HG02943 (cell line): ENCODE data around the gene ANGPT4.

ENCODE experiments used
- ATAC-seq: cut with Tn5 transposase; IDR thresholded peaks from one replicate; pipeline ENCODE4 v1.9.1; 2021; ENCODE audit warnings: mild to moderate bottlenecking, low read depth, moderate library complexity; ENCODE audit not compliant: unreplicated experiment

ANGPT4 gene

DNA sequence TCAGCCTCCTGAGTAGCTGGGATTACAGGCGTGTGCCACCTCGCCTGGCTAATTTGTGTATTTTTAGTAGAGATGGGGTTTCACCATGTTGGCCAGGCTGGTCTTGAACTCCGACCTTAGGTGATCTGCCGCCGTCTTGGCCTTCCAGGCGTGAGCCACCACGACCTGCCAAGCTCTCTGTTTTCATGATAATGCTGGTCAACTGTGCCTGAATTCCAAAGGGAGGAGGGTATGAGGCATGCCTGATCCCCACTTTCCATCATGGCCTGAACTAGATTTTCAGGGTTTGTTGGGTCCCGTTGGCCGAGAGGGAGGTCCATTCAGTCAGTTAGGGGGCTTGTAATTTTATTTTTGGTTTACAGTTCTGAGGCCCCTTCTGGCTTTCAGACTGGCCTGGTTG lies 28.0 kb upstream of the ANGPT4 start:
- ATAC-seq: no peak

DNA sequence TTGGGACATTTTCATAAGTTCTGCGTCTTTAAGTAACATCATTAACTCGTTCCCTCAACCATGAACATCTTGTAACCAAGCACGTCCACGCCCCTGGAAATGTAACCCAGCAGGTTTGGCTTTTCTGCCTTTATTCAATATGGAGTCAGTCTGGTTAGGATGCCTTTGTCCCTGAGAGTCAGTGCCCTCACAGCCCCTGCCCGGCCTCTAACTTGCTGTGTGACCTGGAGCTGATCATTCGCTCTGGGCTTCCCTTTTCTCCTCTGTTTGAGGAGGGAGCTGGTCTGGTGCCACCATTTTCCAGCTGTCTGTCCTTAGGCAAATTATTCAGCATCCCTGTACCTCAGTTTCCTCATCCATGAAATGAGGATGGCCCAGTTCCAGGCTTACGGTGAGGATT lies 26.5 kb upstream of the ANGPT4 start:
- ATAC-seq: no peak

DNA sequence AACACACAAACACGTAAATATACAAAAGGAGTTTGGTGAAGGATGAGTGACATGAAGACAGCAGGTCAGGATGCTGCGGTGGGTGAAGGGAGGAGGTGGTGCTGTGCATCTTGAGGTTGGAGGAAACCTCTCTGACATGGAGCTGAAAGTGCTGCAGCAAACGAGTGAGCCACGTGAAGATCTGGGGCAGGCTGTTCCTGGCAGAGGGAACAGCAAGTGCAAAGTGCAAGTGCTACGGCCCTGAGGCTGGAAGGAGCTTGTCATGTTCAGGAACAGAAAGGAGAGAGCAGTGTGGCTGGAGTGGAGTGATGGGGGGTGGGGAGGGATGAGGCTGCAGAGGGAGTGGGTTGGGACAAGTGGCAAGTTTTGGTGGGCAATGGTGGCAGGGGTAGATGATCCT lies 24.8 kb upstream of the ANGPT4 start:
- no peak for ATAC-seq

DNA sequence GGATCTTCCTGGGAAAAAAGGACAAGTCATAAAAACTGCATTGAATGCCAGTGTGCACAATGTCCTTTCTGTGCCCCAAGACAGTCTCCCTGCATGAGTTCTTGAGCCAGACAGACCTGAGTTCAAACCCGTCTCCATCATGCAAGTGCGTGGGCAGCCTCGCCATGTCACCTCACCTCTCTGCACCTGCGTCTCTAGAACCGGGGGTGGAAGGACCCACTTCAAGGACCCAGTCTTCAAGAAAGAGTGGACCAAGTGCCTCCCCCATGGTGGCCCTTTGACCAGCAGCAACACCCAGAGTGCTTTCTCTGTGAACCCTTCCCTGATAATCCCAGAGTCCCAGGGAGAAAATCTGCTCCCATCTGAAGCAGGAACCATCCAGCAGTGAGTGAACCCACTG lies 23.5 kb upstream of the ANGPT4 start:
- ATAC-seq: no peak

DNA sequence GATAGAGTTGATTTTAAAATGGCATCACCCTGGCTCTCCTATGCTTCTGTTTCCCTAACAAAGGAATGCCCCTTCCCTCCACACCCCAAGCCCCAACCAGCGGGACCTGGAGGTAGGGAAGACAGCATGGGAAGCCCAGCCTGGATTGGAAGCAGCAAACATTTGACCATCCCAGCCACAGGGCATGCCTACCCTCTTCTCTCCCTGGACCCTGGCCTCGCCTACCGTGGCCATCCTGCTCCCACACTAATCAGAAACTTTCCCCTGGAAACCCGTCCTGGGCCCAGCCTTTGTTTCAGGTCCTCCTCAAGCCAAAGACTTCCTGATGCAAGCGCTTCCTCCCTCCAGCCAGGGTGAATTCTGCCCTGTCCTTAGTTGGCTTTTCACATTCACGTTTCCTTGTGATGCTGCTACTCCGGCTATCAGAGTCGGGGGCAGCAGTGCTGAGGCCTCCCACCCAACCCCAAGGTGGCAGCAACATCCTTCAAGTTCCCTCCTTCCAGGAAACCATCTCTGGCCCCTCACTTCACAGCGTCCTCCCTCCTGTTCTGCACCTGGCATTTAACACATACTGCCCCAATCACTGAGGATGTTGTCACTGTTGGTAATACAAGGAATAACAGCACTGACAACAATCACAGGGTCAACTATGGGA lies 18.2 kb upstream of the ANGPT4 start:
- ATAC-seq: no peak

DNA sequence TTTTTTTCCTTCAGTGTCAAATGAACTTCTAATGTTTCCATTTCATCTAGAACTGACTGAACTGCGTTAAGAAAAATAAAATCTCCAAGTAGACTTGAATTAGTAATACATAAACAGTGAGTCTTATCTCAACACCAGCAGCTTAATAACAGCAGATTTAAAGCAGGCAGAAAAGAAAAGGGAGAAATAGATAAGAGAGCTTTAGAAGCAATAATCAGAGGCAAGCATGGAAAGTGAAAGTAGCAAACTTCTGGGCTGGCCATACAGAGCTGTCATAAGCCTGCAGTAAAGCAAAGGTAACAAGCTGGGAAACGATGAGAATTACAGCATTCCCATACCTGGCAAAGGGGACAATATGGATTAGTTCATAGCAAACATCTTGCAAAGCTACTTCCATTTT lies 16.9 kb upstream of the ANGPT4 start:
- no peak for ATAC-seq

DNA sequence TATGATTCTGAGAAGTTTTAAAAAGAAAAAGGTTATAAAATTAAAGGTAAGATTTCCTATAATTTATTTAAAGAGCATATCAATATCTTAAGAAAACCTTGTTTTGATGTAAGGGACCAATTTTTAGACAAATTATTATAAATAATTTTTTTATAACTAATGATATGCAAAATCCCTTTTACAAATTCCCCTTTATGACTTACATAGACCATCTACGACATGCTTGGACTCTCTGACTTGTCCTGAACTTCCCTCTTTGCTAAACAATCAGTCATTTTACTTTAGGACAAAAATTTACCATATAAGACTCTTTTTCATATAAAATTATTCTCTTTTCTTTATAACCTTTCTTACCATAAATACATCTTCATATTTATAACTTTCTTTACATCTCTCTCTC lies 15.3 kb upstream of the ANGPT4 start:
- ATAC-seq: no peak

DNA sequence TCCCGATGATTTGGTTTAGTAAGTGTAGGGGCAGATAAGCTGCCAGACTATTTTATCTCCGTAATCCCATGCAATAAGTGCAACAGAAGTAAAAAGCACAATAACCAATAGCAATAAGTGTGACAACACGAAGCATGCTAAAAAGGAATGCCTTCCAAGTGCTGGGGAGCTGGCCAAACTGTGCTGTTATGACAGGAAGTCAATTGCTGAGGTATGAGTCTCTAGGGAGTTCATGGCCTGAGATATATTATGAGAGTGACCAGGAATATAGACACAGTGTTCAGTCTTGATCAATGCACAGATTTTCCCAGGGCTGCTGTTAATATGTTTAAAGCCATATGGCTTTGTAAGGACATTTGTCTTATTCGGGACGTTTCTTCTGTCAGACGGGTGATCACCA lies 10.5 kb upstream of the ANGPT4 start:
- no peak for ATAC-seq

DNA sequence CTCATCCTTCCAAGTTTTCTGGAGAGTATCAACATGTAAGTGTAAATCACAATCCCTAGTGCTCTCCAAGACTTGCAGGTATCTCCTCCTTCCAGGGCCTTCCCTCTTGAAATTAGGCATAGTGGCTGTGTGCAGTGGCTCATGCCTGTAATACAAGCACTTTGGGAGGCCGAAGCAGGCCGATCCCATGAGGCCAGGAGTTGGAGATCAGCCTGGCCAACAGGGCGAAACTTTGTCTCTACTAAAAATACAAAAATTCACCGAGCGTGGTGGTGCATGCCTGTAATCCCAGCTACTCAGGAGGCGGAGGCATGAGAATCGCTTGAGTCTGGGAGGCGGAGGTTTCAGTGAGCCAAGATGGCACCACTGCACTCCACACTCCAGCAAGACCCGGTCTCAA lies 9.4 kb upstream of the ANGPT4 start:
- no peak for ATAC-seq

DNA sequence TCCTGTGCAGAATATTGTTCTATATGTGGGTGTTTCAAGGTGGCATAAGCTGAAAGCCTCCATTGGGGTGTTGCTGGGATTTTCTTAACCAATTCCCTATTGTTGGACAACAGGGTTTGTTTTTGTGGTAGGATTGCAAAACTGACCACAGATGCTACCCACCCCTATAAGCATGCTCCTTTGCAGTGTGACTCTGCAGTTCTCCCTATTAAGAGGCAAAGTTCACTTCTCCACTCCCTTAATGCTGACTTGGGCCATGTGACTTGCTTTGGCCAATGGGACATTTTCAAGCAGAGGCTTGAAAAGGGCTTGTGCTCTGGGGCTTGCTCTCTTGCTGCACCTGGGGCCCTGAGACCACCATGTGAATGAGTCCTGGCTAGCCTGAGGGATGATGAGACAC lies 8.5 kb upstream of the ANGPT4 start:
- ATAC-seq: no peak

DNA sequence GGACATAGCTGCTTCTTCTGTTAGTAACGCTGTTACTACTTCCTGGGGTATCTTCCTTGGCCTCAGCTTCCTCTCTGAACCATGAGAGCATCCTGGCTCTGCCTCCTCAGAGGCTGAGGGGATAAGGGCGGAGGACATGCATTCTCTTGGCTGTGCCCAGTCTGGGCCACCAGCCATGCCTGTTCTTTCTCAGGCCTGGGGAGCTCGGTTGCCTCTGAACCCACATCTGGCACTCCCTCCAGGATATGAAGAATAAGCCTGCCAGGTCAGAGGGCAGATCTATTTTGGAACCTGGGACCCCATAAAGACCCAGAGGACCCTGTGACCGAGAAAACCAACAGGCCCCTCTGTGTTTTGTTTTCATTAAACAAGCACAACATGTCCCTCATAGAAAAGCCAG lies 6.6 kb upstream of the ANGPT4 start:
- ATAC-seq: no peak

DNA sequence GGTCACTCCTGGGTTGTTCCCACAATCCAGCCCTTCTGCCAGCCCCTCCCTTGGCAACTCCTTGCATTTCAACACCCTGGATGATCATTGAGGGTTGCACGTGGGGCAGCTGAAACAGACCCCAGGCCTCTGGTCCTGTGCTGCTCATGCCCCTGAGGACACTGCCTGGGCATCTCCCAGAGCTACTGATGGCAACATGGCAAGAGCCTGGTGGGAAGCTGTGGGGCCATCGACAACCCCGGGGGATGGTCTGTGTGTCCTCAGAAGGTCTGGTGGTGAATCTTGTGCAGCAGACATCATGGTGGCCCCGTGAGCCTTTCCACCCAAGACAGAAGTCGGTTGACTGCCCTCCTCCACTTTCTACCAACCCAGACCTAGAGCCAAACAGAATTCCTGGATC lies 4.9 kb upstream of the ANGPT4 start:
- no peak for ATAC-seq

DNA sequence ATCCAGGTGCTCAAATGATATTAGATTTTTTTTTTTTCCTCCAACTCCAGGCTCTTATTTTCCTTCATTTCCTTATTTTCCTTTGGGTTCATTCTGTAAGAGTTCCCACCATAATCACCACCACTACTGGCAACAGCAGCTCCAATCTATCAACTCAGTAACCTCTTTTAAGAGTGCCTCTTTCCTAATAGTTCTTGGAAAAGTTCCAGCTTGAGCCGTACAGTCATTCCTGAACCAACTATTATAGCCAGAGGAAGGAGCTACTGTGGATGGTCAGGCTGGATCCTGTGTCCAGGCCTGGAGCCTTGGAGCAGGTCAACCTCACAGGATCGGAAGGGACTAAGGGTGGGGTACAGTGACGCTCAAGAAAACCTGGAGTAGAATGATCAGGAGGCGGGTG lies 4.2 kb upstream of the ANGPT4 start:
- no peak for ATAC-seq

DNA sequence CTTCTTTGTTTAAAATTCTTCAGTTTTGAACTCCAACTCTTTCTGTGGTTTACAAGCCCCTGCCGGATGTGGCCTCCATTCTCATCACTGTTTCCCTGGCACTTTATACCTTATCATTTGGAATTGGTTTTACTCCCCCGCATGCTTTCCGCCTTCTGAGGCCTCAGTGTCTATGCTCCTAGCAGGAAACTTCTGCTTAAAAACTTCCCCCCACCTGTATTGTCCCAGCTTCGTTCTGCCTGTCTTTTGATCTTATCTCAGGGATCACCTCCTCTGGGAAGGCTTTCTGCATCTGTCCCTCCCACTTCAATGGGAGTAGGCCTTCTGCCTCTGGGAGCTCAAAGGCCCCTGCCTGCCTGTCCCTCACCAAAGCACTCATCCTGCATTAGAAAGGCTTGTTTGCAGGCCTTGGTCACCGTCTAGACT lies 3.4 kb upstream of the ANGPT4 start:
- ATAC-seq: no peak

DNA sequence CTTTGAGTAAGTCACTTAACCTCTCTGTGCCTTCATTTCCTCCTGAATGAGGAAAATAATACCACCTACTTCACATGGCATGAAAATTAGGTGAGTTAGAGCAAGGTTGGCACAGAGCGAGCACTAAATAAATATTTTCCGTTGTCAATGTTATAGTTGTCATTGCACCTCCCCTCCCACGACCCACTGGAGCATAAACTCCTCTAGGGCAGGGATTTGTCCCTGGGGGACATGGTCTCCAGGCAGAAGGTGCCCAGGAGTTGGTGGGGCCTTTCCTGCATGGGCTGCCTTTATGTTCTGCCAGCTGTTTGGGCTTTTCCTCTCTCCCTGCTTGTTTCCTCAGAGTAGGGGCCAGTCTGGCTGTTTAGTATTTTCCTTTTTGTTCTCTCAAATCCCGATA lies 1.3 kb upstream of the ANGPT4 start:
- no peak for ATAC-seq

DNA sequence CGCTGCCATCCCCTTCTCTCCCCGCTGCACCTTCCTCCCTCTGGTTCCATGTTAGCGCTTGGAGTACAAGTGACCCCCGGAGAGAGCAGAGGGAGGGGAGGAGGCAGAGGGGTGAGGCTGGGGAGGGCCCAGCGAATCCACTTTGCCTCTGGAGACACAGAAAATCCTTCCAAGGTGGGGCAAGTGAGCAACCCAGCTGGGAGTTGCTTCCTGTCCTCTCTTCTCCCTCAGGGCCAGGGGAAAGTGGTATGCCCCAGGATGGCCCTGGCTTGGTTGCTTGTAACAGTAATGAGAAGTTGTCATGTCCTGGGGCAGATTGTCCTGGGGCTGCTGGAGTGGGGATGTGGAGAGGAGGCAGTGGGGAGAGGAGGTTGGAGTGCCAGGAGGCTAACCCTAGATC lies 691 bp upstream of the ANGPT4 start:
- ATAC-seq: no peak

DNA sequence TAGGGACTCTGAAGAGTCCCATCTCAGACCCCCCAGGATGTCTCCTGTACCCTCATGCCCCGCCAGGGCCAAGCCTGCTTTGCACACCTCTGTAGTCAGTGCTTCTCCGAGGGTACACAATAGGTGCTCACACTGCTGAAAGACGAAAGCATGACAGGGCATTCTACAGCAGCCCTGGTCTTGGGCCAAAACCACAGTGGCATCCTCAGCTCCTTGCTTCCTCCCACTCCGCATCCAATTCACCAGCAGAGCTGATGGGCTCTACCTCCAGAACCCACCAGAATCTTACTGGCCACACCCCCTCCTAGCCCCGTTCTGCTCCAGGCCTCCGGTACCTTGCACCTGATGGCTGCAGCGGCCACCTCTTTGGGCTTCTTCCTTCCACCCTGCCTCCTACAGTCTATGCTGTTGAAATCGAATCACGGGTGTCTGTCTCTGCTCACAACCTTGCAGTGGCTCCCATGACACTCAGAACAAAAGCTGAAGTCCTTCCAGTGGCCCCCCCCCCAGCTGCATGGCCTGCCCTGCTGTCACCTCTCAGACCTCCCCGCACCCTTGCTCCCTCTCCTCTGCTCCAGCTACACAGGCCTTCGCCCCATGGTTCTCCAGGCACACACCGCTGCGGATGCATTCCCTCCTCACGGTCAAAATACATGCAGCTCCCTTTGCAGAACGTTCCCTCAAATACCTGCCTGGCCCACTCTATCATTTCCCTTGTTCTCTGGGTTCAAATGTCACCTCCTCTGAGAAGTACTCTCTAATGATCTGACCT lies 1.2 kb downstream of the ANGPT4 start:
- ATAC-seq: no peak

DNA sequence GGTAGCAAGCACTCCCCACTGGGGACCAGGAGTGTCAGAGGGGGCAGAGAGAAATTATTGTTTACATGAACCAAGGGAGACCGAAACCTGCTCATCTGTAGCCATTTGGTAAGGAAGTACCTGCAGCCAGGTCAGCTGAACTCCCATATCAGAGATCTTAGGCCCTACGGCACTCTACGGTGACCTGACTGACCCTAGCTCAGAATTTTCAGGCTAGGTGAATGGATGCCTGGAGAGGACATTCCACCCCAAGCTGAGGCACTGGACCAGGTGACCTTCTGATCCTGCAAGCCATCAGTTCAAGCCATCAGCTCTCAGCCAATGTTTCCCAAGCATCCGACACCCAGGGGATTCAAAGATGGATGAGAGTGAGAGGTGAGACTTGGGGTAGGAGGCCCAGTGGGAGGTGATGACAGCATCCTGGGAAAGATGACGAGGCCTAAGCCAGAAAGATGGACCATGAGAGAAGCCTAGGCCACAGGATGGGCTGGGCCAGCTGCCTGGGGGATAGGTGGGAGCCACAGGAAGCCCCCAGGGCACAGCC lies 2.8 kb downstream of the ANGPT4 start:
- ATAC-seq: no peak

DNA sequence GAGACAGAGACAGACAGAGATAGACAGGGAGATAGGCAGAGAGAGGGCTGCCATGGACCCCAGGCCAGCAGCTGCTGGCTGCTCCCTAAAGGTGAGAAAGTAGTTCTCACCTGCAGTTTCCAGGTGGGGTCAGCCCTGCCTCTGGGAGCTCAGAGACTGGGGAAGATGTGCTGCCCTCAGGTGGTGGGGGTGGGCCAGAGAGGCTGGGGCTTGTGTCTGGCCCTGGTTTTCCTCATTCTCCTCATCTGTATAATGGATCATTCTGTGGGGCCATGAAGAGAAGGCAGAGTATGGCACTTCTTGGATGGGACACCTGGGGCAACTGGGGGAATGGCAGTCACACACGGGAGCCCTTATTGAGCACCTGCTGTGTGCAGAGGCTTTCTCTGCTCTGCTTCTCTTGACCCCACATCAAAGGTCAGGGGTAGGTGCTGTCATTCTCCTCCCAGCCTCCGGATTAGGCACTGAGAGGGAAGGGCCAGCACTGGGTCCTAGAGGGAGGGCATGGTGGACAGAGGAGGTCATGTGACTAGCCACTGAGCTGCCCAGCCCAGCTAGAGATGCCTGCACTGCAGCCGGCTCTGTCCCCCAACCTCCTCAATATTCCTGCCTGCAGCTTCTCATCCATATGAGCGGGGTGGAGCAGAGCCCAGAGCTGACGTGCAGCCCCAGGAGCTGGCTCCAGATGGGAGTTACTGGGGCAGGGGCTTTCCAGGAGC lies 4.1 kb downstream of the ANGPT4 start:
- ATAC-seq: no peak

DNA sequence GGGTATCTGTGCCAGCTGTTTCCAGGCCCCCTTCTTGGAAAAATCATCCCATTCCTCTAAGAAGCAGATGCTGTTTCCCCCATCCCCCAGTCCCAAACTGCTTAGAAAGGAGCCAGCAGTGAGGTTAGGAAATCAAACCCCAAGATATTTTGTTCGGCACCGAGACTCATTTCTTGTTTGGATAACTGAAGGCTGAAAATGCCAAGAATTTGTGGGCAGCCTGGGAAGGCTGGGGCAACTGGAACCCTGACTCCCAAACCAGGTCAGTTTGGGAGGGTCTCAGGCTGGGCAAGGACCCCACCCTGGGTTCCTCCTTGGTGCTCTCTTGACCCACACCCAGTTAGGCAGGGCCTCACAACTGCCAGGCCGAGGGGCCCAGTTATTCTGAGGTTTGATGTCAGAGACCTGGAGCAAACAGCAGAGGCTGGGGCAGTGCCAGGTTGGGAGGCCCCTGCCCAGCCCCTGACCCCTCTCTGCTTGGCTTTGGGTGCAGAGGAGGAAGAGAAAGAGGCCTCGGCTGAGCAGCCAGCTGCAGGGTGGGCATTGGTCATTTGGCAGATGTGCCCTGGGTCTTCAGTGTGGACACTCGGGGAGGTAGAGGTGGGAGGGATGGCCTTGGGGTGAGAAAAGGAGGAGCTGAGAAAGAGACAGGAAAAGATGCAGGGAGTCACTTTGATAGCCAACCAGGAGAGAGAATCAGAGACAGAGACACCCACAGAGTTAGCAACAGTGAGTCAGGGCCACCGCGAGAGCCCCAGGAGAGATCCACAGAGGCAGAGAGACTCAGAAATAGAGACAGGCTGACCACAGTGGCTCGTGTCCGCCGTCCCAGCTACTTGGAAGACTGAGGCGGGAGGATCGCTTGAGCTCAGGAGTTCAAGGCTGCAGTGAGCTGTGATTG lies 5.0 kb downstream of the ANGPT4 start:
- no peak for ATAC-seq
